Smooth muscle cell (in vitro differentiated cells): ENCODE measurements around the gene CNTN1. TPM values are rescaled to one million over a fixed set of nuclear protein-coding genes. Genes with fewer than 3 reads are reported as not detected.

Source experiments
- DNase-seq: peaks from one replicate; lab custom pipeline; 2025; ENCODE audit not compliant: unreplicated experiment; lab: John Stamatoyannopoulos, UW
- H2AFZ ChIP-seq: fragments of 200-600 bp; sonication (generic); 2 replicates; pipeline ENCODE4 v1.6.0; 2016; ENCODE audit warnings: antibody characterized with exemption, low read depth, mild to moderate bottlenecking
- H3F3A ChIP-seq: fragments of 200-600 bp; sonication (generic); 2 replicates; pipeline ENCODE4 v1.6.0; 2017; ENCODE audit warnings: antibody characterized with exemption, low read depth
- H3K27ac ChIP-seq: fragments of 200-600 bp; sonication (generic); 2 replicates; pipeline ENCODE4 v1.5.1; 2016; ENCODE audit warnings: low read depth, mild to moderate bottlenecking
- H3K27me3 ChIP-seq: fragments of 200-600 bp; sonication (generic); 2 replicates; pipeline ENCODE4 v1.6.1; 2016; ENCODE audit warnings: low read depth, mild to moderate bottlenecking
- H3K36me3 ChIP-seq: fragments of 200-600 bp; sonication (generic); 2 replicates; pipeline ENCODE4 v1.5.1; 2016; ENCODE audit warnings: low read depth
- H3K4me1 ChIP-seq: fragments of 200-600 bp; sonication (generic); 2 replicates; pipeline ENCODE4 v1.5.1; 2016; ENCODE audit warnings: low read depth
- H3K4me2 ChIP-seq: fragments of 200-600 bp; sonication (generic); 2 replicates; pipeline ENCODE4 v1.6.0; 2016; ENCODE audit warnings: mild to moderate bottlenecking
- H3K4me3 ChIP-seq: fragments of 200-600 bp; sonication (generic); 2 replicates; pipeline ENCODE4 v1.5.1; 2016; ENCODE audit warnings: mild to moderate bottlenecking
- H3K79me2 ChIP-seq: fragments of 200-600 bp; sonication (generic); 2 replicates; pipeline ENCODE4 v1.6.0; 2016; ENCODE audit warnings: low read depth, mild to moderate bottlenecking
- H3K9ac ChIP-seq: fragments of 200-600 bp; sonication (generic); 2 replicates; pipeline ENCODE4 v1.6.0; 2016; ENCODE audit warnings: low read depth
- H3K9me3 ChIP-seq: fragments of 200-600 bp; sonication (generic); replicated peaks from 2 replicates; pipeline ENCODE4 v1.5.1; 2016; ENCODE audit warnings: low read depth
- H4K20me1 ChIP-seq: fragments of 200-600 bp; sonication (generic); 2 replicates; pipeline ENCODE4 v1.6.0; 2016; ENCODE audit warnings: low read depth
- WGBS: methylation state at CpG from one replicate; pipeline ENCODE4 v1.1.7; 2016; ENCODE audit warnings: low lambda C conversion rate; 5-methylcytosine and 5-hydroxymethylcytosine counted together
- polyA plus RNA-seq: library from polyadenylated mRNA; unstranded; fragments of >200 nt; fragmentation: Nextera tagmentation; extraction: Ambion mirVana; gene quantifications from 2 replicates; pipeline ENCODE4 v1.2.1, GENCODE V29; 2016
- total RNA-seq: library from RNA; depleted of rRNA; stranded (reverse); fragments of >200 nt; gene quantifications from 2 replicates; pipeline ENCODE4 v1.2.3, GENCODE V29; 2014
- TF ChIP-seq, protein P1 (sequence below): fragments of 200-600 bp; sonication (generic); IDR thresholded peaks from 2 replicates; pipeline ENCODE4 v1.5.1; 2017; ENCODE audit warnings: borderline replicate concordance, mild to moderate bottlenecking, antibody characterized with exemption; ENCODE audit not compliant: insufficient read depth, poor library complexity, severe bottlenecking

The CNTN1 gene
- total and polyA plus RNA-seq, 2 experiments from 2014 or later = 0.37 to 0.94 TPM

DNA sequence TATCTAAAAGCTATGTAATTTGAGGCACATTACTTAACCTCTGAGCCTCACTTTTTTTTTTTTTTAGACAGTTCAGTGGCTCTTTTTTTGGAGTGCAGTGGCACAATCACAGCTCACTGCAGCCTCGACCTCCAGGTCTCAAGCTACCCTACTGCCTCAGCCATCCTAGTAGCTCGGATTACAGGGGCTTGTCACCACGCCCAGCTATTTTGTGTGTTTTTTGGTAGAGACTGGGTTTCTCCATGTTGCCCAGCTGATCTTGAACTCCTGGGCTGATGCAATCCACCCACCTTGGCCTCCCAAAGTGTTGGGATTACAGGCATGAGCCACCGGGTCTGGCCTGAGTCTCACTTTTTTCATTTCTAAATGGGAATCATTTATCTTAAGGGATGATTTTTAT lies 303.9 kb downstream of the CNTN1 start:
- WGBS = 94% methylated on average over 4 of the region's 4 CpGs

DNA sequence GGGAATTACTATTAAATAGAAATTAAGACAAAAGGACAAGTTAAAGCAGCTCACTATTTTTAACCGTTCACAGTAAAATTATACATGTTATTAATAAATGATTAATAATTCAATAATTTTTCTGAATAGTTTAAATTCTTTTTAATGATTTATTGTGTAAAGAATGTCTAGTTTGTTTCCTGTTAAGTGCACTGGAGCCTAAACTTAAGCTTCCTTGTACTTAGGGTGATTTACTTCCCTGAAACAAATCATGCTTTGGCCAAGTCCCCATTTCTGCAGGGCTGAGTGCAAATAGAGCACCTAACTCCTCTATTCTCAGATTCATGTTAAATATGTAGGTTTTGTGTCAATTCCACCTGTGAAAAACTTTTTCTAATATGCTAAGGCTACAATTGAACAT lies 307.0 kb downstream of the CNTN1 start:
- no peak overlapping the region for H3K4me2 ChIP-seq
- no peaks in the 10 kb centered on the region for H3K4me1 ChIP-seq
- no peaks in the 10 kb centered on the region for H3F3A ChIP-seq
- H2AFZ ChIP-seq = no peak overlapping the region
- no peak overlapping the region for H3K9ac ChIP-seq
- H3K27ac ChIP-seq = no peak overlapping the region
- H3K9me3 ChIP-seq = peaks cover 14% of the 10 kb centered on the region
- no peak overlapping the region for H3K4me3 ChIP-seq
- TF ChIP-seq, protein P1, sequence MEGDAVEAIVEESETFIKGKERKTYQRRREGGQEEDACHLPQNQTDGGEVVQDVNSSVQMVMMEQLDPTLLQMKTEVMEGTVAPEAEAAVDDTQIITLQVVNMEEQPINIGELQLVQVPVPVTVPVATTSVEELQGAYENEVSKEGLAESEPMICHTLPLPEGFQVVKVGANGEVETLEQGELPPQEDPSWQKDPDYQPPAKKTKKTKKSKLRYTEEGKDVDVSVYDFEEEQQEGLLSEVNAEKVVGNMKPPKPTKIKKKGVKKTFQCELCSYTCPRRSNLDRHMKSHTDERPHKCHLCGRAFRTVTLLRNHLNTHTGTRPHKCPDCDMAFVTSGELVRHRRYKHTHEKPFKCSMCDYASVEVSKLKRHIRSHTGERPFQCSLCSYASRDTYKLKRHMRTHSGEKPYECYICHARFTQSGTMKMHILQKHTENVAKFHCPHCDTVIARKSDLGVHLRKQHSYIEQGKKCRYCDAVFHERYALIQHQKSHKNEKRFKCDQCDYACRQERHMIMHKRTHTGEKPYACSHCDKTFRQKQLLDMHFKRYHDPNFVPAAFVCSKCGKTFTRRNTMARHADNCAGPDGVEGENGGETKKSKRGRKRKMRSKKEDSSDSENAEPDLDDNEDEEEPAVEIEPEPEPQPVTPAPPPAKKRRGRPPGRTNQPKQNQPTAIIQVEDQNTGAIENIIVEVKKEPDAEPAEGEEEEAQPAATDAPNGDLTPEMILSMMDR = no peak
- WGBS = 84% methylated on average over 1 of the region's 1 CpG
- no peaks in the 10 kb centered on the region for H3K79me2 ChIP-seq
- peaks cover 4% of the 10 kb centered on the region for H3K36me3 ChIP-seq
- no peaks in the 10 kb centered on the region for H3K27me3 ChIP-seq
- no peaks in the 10 kb centered on the region for H4K20me1 ChIP-seq
- no peak for DNase-seq

More for the DNA sequence above, 303.9 kb downstream of the CNTN1 start:
- Histone ChIP-seq H3K4me1 (no peaks in the 10 kb centered on the region), H4K20me1 (no peaks in the 10 kb centered on the region), H3K27ac (no peak overlapping the region), H3K4me2 (no peak overlapping the region), H3F3A (no peaks in the 10 kb centered on the region), H3K9ac (no peak overlapping the region), H3K36me3 (no peaks in the 10 kb centered on the region), H3K79me2 (no peaks in the 10 kb centered on the region), H3K27me3 (no peaks in the 10 kb centered on the region), H3K9me3 (no peaks in the 10 kb centered on the region), H2AFZ (no peak overlapping the region), H3K4me3 (no peak overlapping the region)
- DNase-seq = no peak
- TF ChIP-seq, protein P1 = no peak

DNA sequence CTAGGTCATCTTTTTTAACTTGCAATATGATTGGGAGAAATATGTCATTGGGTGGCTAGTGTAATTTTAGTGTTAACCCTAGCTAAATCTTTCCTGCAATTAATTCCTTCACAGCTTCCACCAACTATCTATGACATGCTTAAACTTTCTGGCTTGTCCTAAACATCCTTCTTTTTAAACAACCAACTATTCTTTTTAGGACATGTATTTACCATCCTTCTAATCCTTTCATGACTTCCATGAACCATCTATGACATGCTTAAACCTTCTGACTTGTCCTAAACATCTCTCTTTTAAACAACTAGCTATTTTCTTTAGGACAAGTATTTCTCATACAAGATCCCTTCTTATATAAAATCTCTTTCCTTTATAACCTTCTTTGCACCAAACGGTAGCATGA lies 316.2 kb downstream of the CNTN1 start:
- H4K20me1 ChIP-seq = no peaks in the 10 kb centered on the region
- H3K4me1 ChIP-seq = no peaks in the 10 kb centered on the region
- no peak overlapping the region for H3K4me2 ChIP-seq
- H3F3A ChIP-seq = no peaks in the 10 kb centered on the region
- no peak for DNase-seq
- H3K4me3 ChIP-seq = no peak overlapping the region
- TF ChIP-seq, protein P1 = no peak
- H3K9me3 ChIP-seq = peaks cover 28% of the 10 kb centered on the region
- no peak overlapping the region for H3K27ac ChIP-seq
- no peaks in the 10 kb centered on the region for H3K27me3 ChIP-seq
- no peaks in the 10 kb centered on the region for H3K79me2 ChIP-seq
- no peak overlapping the region for H2AFZ ChIP-seq
- peaks cover 4% of the 10 kb centered on the region for H3K36me3 ChIP-seq
- WGBS = 78% methylated on average over 1 of the region's 1 CpG
- no peak overlapping the region for H3K9ac ChIP-seq

DNA sequence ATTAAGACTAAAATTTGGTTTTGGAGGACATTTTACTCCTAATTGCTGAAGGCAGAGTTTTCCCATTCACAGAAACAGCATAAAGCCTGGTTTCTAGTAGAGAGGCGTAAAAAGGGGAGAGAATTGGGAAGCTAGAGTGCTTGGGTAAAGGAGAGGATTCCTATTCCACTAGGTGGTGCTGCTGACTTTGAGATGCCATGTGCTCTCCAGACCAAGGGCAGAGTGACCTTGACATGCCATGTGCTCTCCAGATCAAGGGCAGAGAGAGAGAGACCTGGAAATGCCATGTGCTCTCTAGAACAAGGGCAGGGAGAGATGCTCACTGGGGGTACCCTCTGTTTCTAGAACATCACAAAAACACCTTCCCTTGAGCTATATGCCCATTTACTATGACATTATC lies 319.7 kb downstream of the CNTN1 start:
- Histone ChIP-seq H4K20me1 (no peaks in the 10 kb centered on the region), H3K36me3 (no peaks in the 10 kb centered on the region), H3K4me1 (no peaks in the 10 kb centered on the region), H3K9ac (no peak overlapping the region), H3K4me2 (no peak overlapping the region), H3K27me3 (no peaks in the 10 kb centered on the region), H2AFZ (no peak overlapping the region), H3F3A (no peaks in the 10 kb centered on the region), H3K27ac (no peak overlapping the region), H3K79me2 (no peaks in the 10 kb centered on the region), H3K9me3 (peaks cover 6% of the 10 kb centered on the region), H3K4me3 (no peak overlapping the region)
- TF ChIP-seq, protein P1 = no peak
- no peak for DNase-seq
- WGBS = 100% methylated on average over 1 of the region's 1 CpG
